ENCODE measurements around the gene FABP3. TPM values are rescaled to one million over a fixed set of nuclear protein-coding genes. Genes with fewer than 3 reads are reported as not detected.

FABP3 gene
- total and polyA plus RNA-seq, 2 of the 8 experiments (the other 6 are each of a cell fraction or from before 2014, with no cell fraction given), result 34.8 to 43.9 TPM

GRCh38 chr1:31389616-31390015 is 16.7 kb upstream of the FABP3 start:
- H2AK5ac ChIP-seq (ENCODE audit: low read depth, low read length), result no peak overlapping the region
- peaks cover 2% of the 10 kb centered on the region; the same call in 1 of the 2 replicates for H3K23me2 ChIP-seq (ENCODE audit: low read depth, low read length)
- H2BK20ac ChIP-seq (ENCODE audit: low read length), result no peak overlapping the region
- H3K4me1 ChIP-seq (replicated peaks in 1 of 4; ENCODE audit: control insufficient read depth in 3 of 4, insufficient read depth in 4 of 4, low read length in 3 of 4), result peaks cover 0 to 4% (median 3%) of the 10 kb centered on the region in 4 experiments; a peak in 4 of 7 replicates
- H4K5ac ChIP-seq (ENCODE audit: insufficient read length, low read depth, low read length), result no peak overlapping the region
- H3K14ac ChIP-seq (ENCODE audit: insufficient read length), result no peak overlapping the region
- no peak overlapping the region for H2AFZ ChIP-seq (ENCODE audit: low read length)
- no peak for FAIRE-seq
- H2BK120ac ChIP-seq (replicated peaks; ENCODE audit: low read depth, low read length), result no peak overlapping the region
- no peak overlapping the region for H3K9ac ChIP-seq (replicated peaks in 1 of 4; ENCODE audit: extremely low read depth in 1 of 4, low read depth in 3 of 4, low read length in 3 of 4)
- H4K91ac ChIP-seq (replicated peaks; ENCODE audit: insufficient read length, low read length), result no peak overlapping the region
- H4K8ac ChIP-seq (ENCODE audit: extremely low read depth, insufficient read depth, low read length), result no peak overlapping the region
- H3K23ac ChIP-seq (ENCODE audit: insufficient read length), result no peak overlapping the region
- H4K20me1 ChIP-seq (replicated peaks in 1 of 2; ENCODE audit: control insufficient read depth in 1 of 2, insufficient read depth in 2 of 2, low read length in 2 of 2), result no peaks in the 10 kb centered on the region
- H3K27ac ChIP-seq (ENCODE audit: low read depth, low read length), result no peak overlapping the region
- no peaks in the 10 kb centered on the region for H3K79me2 ChIP-seq (ENCODE audit: control insufficient read depth in 1 of 2, insufficient read depth in 2 of 2, low read length in 2 of 2)
- no peaks in the 10 kb centered on the region for H3K79me1 ChIP-seq (ENCODE audit: low read depth, low read length)
- no peak overlapping the region for H3K4me3 ChIP-seq (ENCODE audit: extremely low read depth in 1 of 4, insufficient read depth in 2 of 4, low read depth in 3 of 4, low read length in 4 of 4)
- no peak overlapping the region for H2BK12ac ChIP-seq (ENCODE audit: low read depth, low read length)
- CTCF ChIA-PET (ENCODE audit: partially characterized antibody), result interaction anchor here (0.6 to 3.0 kb wide), 6 partner anchors 11 to 60 kb away, joined by 3 to 23 read pairs (median 3); partner anchors contain the start of gene FABP3
- POLR2A ChIA-PET (ENCODE audit: partially characterized antibody), result interaction anchor here (1.2 to 2.3 kb wide), 5 partner anchors 11 to 160 kb away, joined by 4 to 8 read pairs (median 5); partner anchors contain the start of gene FABP3
- no peaks in the 10 kb centered on the region for H3K9me3 ChIP-seq (ENCODE audit: insufficient read depth in 2 of 2, low read depth in 1 of 2, low read length in 1 of 2)
- peak overlapping the region; percentile 78 for H3K4ac ChIP-seq (replicated peaks; ENCODE audit: insufficient read length, low read depth, low read length)
- H3K18ac ChIP-seq (ENCODE audit: extremely low read depth, low read length), result no peak overlapping the region
- WGBS, 2 experiments (ENCODE audit: extremely low coverage in 1 of 2, insufficient coverage in 1 of 2, insufficient read length in 1 of 2, insufficient replicate concordance in 2 of 2, low coverage in 1 of 2, low lambda C conversion rate in 2 of 2, missing lambda C conversion rate in 1 of 2), result 97% methylated on average over 7 of the region's 7 CpGs; no CpG with 5 or more reads in 1 of the 2 experiments
- no peak overlapping the region for H2BK15ac ChIP-seq (ENCODE audit: low read length)
- no peak overlapping the region for H3K4me2 ChIP-seq (ENCODE audit: insufficient read depth in 1 of 2, low read depth in 2 of 2, low read length in 2 of 2)
- no peak overlapping the region for H3K56ac ChIP-seq (replicated peaks; ENCODE audit: insufficient read length, low read depth, low read length)
- no peak for DNase-seq (ENCODE audit: low read depth in 1 of 2, low spot score in 2 of 2)
- H3K27me3 ChIP-seq (replicated peaks in 1 of 4; ENCODE audit: control insufficient read depth in 3 of 4, extremely low read depth in 1 of 4, insufficient read depth in 3 of 4, low read length in 3 of 4), result no peaks in the 10 kb centered on the region
- no peak overlapping the region for H2BK5ac ChIP-seq (ENCODE audit: low read depth, low read length)
- no peaks in the 10 kb centered on the region for H3K36me3 ChIP-seq (ENCODE audit: control insufficient read depth in 2 of 4, insufficient read depth in 4 of 4, low read length in 3 of 4)
- no peak for TF ChIP-seq NRF1 (IDR thresholded peaks at IDR 0.05; ENCODE audit: low read depth, low read length)
- no peak for TF ChIP-seq SUZ12 (IDR thresholded peaks at IDR 0.05; ENCODE audit: low read length)
- TF ChIP-seq POU5F1 (IDR thresholded peaks at IDR 0.05; ENCODE audit: low read depth, low read length), result no peak
- TF ChIP-seq CTCF (IDR thresholded peaks at IDR 0.05; ENCODE audit: control extremely low read depth in 1 of 3, insufficient read depth in 1 of 3, low read depth in 1 of 3, low read length in 3 of 3), result no peak
- no peak for TF ChIP-seq ASH2L (IDR thresholded peaks at IDR 0.05; ENCODE audit: low read length)
- TF ChIP-seq NANOG (IDR thresholded peaks at IDR 0.05; ENCODE audit: insufficient read depth, low read depth, low read length, poor library complexity, severe bottlenecking), result no peak
- TF ChIP-seq MAFK (IDR thresholded peaks at IDR 0.05; ENCODE audit: low read depth, low read length), result no peak
- no peak for TF ChIP-seq JUND (IDR thresholded peaks at IDR 0.05; ENCODE audit: low read length)
- TF ChIP-seq SIX5 (IDR thresholded peaks at IDR 0.05; ENCODE audit: low read depth, low read length), result no peak
- no peak for TF ChIP-seq CBX8 (IDR thresholded peaks at IDR 0.05; ENCODE audit: borderline replicate concordance, low read depth, low read length)
- no peak for TF ChIP-seq SP1 (IDR thresholded peaks at IDR 0.05; ENCODE audit: low read depth, low read length)
- no peak for TF ChIP-seq KDM4A (IDR thresholded peaks at IDR 0.05; ENCODE audit: low read depth, low read length, severe bottlenecking)

Measured in H1 (cell line).